Measurements from ENCODE around the gene OVCA2.

GRCh38 chr17:2063261-2064146, 21.7 kb downstream of the OVCA2 start:
- TF ChIP-seq CTCF (IDR thresholded peaks at IDR 0.05) (no peak), POLR2A (IDR thresholded peaks at IDR 0.05) (no peak), EP300 (IDR thresholded peaks at IDR 0.05) (no peak)

All from gastroesophageal sphincter (tissue), 3 donors.